ENCODE results near the gene DARS1.

DARS1 gene

DNA sequence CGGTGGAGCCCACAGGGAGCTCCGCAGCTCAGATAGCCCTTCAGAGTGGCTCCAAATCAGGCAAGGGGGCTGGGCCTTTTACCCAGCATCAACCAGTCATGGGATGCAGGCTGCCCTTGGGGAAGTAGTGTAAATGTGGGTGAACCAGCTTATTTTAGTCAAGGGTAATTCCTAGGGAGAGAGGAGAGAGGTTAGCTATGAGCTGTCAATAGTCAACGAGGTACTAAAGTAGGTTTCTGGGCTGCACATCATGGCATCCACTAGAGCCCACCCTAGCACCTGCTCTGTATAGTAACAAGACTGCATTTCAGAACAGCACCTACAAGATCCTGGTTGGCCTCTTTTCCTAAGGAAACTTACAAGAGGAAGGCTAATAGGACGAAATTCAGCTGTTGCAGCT is 99.7 kb downstream of the DARS1 start:
- H3K4me3 ChIP-seq (ENCODE audit: low read length): no peak overlapping the region
- TF ChIP-seq ZNF274 (IDR thresholded peaks at IDR 0.05; ENCODE audit: low read depth, low read length): no peak

- no peak for TF ChIP-seq ZNF274 (IDR thresholded peaks at IDR 0.05; ENCODE audit: low read depth, low read length)
- no peak overlapping the region for H3K4me3 ChIP-seq (ENCODE audit: low read length)
Observed at GRCh38 chr2:135882415-135882814, 103.0 kb downstream of the DARS1 start.

- H3K4me3 ChIP-seq (ENCODE audit: low read length): peak overlapping the region; percentile 55; the same call in 1 of the 2 replicates
Observed at GRCh38 chr2:135876770-135877169, 108.7 kb downstream of the DARS1 start.

GRCh38 chr2:135876066-135876711 is 109.2 kb downstream of the DARS1 start, which contains the start of gene MCM6:
MCM6 (minus strand) TSS chr2:135876443; CDS start chr2:135876365, 78 bp downstream.
- TF ChIP-seq ZNF274 (IDR thresholded peaks at IDR 0.05; ENCODE audit: low read depth, low read length): no peak
- peak within 1 kb of the TSS; percentile 84 for H3K4me3 ChIP-seq (ENCODE audit: low read length)

DNA sequence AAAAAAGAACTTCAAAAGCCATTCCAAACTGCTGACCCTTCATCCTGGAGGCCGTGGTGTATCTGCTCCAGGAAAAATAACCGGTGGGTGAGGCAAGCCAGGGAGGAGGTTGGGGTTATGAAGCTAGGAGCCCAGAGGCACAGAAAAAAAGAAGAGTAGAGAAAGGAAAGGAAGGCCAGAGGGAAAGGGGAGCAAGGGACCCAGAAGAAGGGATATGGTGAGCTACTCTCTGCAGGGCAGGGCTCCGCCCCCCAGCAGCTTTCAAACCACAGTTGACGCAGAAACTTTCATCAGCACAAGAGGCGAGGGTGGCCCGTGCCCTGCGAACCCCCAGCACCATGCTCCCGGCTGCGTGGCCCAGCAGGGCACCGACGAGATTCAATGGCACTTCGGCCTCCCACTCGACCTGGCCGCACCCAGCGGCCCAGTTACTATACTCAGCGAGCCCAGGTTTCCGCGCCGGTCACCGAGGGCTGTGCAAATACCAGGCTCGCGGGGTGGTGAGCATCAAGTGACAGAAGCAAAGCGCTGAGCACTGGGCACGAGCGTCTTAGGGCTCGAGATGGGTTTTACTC is 109.8 kb downstream of the DARS1 start:
- TF ChIP-seq ZNF274 (IDR thresholded peaks at IDR 0.05; ENCODE audit: low read depth, low read length): no peak

DNA sequence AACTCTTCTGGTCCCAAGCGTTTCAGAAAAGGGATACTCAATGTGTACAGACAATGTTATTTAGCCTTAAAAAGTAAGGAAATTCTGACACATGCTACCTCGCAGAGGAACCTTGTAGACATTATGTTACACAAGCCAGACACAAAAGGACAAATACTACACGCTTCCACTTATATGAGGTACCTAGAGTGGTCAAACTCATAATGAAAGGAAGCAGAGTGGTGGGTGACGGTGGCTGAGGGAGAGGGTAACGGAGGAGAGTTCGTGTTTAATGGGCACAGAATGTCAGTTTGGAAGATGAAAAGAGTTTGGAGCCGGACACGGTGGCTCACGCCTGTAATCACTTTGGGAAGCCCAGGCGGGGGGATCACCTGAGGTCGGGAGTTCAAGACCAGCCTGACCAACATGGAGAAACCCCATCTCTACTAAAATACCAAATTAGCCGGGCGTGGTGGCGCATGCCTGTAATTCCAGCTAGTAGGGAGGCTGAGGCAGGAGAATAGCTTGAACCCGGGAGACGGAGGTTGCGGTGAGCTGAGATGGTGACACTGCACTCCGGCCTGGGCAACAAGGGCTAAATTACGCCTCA is 110.6 kb downstream of the DARS1 start:
- H3K4me3 ChIP-seq (ENCODE audit: low read length): peak overlapping the region; percentile 84
- no peak for TF ChIP-seq ZNF274 (IDR thresholded peaks at IDR 0.05; ENCODE audit: low read depth, low read length)

More for the DNA sequence above, 109.8 kb downstream of the DARS1 start:
- peak overlapping the region; percentile 84 for H3K4me3 ChIP-seq (ENCODE audit: low read length)

- TF ChIP-seq ZNF274 (IDR thresholded peaks at IDR 0.05; ENCODE audit: low read depth, low read length): no peak
- H3K4me3 ChIP-seq (ENCODE audit: low read length): no peak overlapping the region
Observed at GRCh38 chr2:135870571-135870970, 114.9 kb downstream of the DARS1 start.

DNA sequence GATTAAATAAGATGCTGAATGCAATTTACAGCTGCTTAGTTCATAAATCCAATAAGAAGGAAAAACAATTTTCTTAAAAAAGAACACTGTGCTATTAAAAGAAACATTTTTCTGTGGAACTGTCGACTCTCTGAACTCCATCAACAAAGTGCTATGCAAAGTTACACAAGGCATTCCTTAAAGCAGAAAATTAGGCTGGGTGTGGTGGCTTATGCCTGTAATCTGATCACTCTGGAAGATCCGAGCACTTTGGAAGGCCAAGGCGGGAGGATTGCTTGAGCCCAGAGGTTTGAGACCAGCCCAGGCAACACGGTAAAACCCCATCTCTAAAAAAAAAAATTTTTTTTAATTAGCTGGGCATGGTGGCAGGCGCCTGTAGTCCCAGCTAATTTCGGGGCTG is 122.2 kb downstream of the DARS1 start:
- no peak overlapping the region for H3K4me3 ChIP-seq (ENCODE audit: low read length)
- TF ChIP-seq ZNF274 (IDR thresholded peaks at IDR 0.05; ENCODE audit: low read depth, low read length): no peak

DNA sequence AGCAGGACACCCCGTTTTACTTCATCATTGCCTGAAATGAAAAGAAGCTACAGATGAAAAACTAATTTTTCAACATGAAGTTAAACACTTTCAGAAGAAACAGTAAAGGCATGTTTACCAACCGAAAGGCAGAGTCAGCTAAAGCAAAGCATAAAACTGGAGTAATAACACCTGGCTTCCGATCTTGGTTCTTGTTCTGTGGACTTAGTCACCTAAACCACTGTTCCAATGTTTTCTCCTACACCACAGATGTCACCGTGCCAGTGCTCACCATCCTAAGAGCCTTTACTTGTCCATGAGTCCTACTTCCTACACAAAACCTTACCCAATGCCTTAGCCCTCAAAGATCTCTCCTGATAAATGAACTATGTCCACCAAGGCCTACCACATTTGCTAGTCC is 122.7 kb downstream of the DARS1 start:
- H3K4me3 ChIP-seq (ENCODE audit: low read length): no peak overlapping the region
- TF ChIP-seq ZNF274 (IDR thresholded peaks at IDR 0.05; ENCODE audit: low read depth, low read length): no peak

Measured in GM08714 (cell line).